HG03469 (cell line): ENCODE data around the gene ARHGAP32.
A peak's percentile ranks its signal among the peaks of the same experiment; 100 is the strongest.
"Not testable (repeated sequence)": the region's sequence is repeated elsewhere in the genome, so short reads cannot be mapped to it uniquely, and the experiment has no call there.

Experiments used
- ATAC-seq: cut with Tn5 transposase; IDR thresholded peaks from one replicate; pipeline ENCODE4 v1.9.1; 2021; ENCODE audit warnings: mild to moderate bottlenecking, moderate library complexity, moderate number of reproducible peaks; ENCODE audit not compliant: unreplicated experiment

ARHGAP32 gene

GRCh38 chr11:128936606-128937251 lies 255.4 kb downstream of the ARHGAP32 start:
- no peak for ATAC-seq

GRCh38 chr11:128934926-128935325 lies 257.2 kb downstream of the ARHGAP32 start:
- no peak for ATAC-seq

GRCh38 chr11:128934351-128934750 lies 257.8 kb downstream of the ARHGAP32 start:
- no peak for ATAC-seq

GRCh38 chr11:128933481-128934178 lies 258.5 kb downstream of the ARHGAP32 start:
- ATAC-seq = no peak

- no peak for ATAC-seq
Observed at GRCh38 chr11:128931668-128932067, 260.5 kb downstream of the ARHGAP32 start.

GRCh38 chr11:128931066-128931465 lies 261.1 kb downstream of the ARHGAP32 start:
- no peak for ATAC-seq

- ATAC-seq = no peak
Observed at GRCh38 chr11:128929991-128930390, 262.1 kb downstream of the ARHGAP32 start.

GRCh38 chr11:128929468-128929867 lies 262.7 kb downstream of the ARHGAP32 start:
- no peak for ATAC-seq

GRCh38 chr11:128928400-128928799 lies 263.7 kb downstream of the ARHGAP32 start:
- peak; percentile 97 for ATAC-seq

GRCh38 chr11:128927683-128928336 lies 264.3 kb downstream of the ARHGAP32 start:
- no peak for ATAC-seq

- no peak for ATAC-seq
Observed at GRCh38 chr11:128927108-128927461, 265.0 kb downstream of the ARHGAP32 start.

- no peak for ATAC-seq
Observed at GRCh38 chr11:128926437-128927107, 265.6 kb downstream of the ARHGAP32 start.

- ATAC-seq = no peak
Observed at GRCh38 chr11:128926000-128926399, 266.1 kb downstream of the ARHGAP32 start.

- no peak for ATAC-seq
Observed at GRCh38 chr11:128925250-128925600, 266.9 kb downstream of the ARHGAP32 start.

GRCh38 chr11:128924510-128925249 lies 267.4 kb downstream of the ARHGAP32 start:
- no peak for ATAC-seq

GRCh38 chr11:128924104-128924503 lies 268.0 kb downstream of the ARHGAP32 start:
- ATAC-seq = no peak

GRCh38 chr11:128921793-128922192 lies 270.3 kb downstream of the ARHGAP32 start:
- ATAC-seq = no peak

- no peak for ATAC-seq
Observed at GRCh38 chr11:128920666-128921065, 271.5 kb downstream of the ARHGAP32 start.

GRCh38 chr11:128919635-128920034 lies 272.5 kb downstream of the ARHGAP32 start:
- not testable (repeated sequence) for ATAC-seq

- ATAC-seq = no peak
Observed at GRCh38 chr11:128919216-128919615, 272.9 kb downstream of the ARHGAP32 start.

- ATAC-seq = no peak
Observed at GRCh38 chr11:128917144-128917724, 274.9 kb downstream of the ARHGAP32 start.
